ENCODE data around the gene CDH26.

Gene CDH26

DNA sequence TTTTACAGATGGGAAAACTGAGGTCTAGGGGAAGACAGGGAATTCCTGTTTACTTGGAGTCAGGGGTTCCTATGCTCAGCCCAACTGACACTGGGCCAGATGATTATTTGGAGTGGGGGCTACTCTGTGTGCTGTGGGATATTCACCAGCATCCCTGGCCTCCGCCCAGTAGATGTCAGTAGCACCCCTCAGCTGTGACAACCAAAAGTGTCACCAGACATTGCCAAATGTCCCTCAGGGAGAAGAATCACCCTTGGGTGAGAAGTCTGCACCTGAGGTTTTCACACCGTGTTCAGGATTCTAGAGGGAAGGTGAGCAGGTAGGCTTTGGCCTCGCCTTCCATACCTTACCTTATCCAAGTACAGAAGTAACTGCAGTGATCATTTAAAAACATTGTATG is 27.6 kb downstream of the CDH26 start:
- DNase-seq (ENCODE audit: low read depth in 2 of 2), result no peak

DNA sequence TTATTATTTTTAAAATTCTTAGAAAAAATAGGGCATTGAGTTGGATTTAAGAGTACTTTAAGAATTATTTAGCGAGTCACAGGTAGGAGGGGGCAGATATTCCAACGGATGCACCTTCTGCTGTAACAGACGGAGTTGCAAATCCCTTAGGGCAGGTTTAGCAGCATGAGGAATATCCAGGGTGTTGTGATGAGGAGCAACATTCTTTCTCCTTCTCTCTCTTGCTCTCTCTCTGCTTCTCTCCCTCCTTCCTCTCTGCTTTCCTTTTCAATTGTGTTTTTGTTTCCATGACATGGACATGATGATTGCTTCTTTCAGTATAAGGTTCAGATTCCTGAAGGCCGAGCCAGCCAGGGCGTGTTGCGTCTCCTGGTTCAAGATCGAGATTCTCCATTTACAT is 28.9 kb downstream of the CDH26 start:
- DNase-seq (ENCODE audit: low read depth in 2 of 2), result no peak

- DNase-seq (ENCODE audit: low read depth in 2 of 2), result no peak
These were observed 29.9 kb downstream of the CDH26 start for GRCh38 chr20:59988141-59988540.

- DNase-seq (ENCODE audit: low read depth in 2 of 2), result no peak
These were observed 34.4 kb downstream of the CDH26 start for GRCh38 chr20:59992526-59993084.

DNA sequence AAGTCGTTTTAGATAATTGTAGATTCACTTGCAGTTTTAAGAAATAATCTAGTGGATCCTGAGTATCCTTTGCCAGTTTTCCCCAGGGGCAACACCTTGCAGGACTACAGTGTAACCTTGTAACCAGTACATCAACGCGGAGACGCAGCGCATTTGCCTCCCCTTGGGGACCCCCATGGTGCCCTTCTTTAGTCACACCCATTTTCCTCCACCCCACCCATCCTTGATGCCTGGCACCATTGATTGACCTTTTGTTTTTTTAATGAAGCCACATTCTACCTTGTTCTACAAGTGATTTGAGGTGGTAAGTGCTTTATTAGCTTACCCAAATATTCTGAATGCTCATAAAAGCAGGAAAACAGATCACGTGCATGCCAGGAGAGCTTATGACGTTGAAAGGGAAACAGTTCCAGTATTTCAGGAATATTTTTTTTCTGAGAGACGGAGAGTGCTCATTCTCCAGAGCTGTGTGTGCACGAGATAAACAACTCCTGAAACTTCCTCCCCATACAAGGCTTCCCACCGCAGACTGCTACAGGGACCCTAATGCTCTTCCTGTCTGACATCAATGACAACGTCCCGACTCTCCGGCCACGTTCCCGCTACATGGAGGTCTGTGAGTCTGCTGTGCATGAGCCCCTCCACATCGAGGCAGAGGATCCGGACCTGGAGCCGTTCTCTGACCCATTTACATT is 35.7 kb downstream of the CDH26 start:
- no peak for DNase-seq (ENCODE audit: low read depth in 2 of 2)

DNA sequence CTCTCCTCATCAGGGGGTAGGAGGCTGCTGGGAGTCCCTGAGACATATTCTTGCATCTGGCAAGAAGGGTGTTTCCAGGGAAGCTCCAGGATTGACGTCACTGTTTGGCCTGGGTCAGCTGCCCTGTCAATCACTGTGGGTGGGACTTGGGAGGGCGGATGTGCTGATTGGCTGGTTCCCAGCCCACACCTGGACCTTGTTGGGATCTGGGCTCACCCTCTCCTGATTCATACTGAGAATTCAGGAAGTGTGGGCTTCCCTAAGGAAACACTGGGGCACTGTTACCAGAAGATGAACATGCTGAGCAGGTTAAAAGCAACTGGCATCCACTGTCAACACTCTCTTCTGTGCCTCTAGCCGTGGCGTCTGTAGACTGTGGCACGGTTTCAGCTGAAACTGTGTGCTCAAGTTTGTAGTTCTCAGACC is 36.5 kb downstream of the CDH26 start:
- no peak for DNase-seq (ENCODE audit: low read depth in 2 of 2)

- DNase-seq (ENCODE audit: low read depth in 2 of 2), result no peak
These were observed 37.9 kb downstream of the CDH26 start for GRCh38 chr20:59996108-59996507.

DNA sequence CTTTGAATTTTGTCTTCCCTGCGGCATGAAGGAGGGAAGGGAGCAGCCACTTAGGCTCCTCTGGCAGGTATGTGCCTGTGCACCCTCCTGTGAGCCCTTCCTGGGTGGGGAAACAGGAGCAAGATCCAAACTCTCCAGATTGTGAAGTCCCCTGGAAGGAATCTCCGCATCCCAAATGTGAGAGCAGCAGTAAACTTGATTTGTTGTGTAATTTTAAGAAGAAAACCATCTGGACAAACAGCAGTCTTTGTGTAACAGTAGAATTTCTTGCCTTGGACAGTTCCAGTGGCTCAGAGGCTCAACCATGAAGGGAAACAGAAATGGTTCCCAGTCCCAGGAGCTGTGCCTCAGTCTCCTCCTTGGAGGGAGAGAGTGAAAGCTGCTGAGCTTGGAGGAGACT is 39.7 kb downstream of the CDH26 start:
- no peak for DNase-seq (ENCODE audit: low read depth in 2 of 2)

- DNase-seq (ENCODE audit: low read depth in 2 of 2), result no peak
These were observed 41.3 kb downstream of the CDH26 start for GRCh38 chr20:59999502-59999901.

GRCh38 chr20:60000271-60001042 is 42.2 kb downstream of the CDH26 start:
- DNase-seq (ENCODE audit: low read depth in 2 of 2), result no peak

DNA sequence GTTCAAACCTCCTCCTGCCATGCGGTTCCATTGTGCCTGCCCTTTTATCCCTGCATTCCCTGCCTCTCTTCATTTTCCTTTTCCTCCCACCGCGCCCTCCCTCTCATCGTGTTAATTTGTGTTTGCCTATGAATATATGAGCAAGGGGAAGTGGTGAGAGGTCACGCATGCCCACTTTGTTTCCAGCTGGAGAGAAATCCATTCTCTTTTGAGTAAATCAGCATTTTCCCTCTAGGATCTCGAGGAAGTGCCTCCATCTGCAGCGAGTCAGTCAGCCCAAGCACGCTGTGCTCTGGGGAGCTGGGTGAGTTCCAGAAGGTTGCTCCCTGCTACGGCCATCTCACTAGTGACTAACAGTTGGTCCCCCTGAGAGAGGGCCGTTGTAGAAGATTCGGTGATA is 42.9 kb downstream of the CDH26 start:
- no peak for DNase-seq (ENCODE audit: low read depth in 2 of 2)

- DNase-seq (ENCODE audit: low read depth in 2 of 2), result no peak
These were observed 45.6 kb downstream of the CDH26 start for GRCh38 chr20:60003776-60004175.

DNA sequence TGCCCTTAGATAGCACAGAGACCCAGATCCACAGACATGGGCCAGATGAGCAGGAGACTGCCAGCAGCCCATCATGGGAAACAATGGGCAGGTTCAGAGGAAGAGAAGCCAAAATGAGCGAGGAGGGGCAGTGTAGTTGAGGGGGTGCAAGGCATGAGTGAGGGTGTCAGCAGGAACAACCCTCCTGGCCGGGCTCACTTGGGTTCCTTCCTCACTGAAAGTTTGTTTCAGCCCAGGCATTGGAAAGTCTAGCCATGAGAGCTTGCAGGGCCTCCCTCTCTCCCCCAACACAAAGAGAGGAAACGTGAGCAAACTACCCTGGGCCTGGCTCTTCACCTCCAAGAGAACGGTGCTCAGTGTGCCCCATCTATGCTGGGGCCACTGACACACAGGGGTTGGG is 48.0 kb downstream of the CDH26 start:
- no peak for DNase-seq (ENCODE audit: low read depth in 2 of 2)

GRCh38 chr20:60007464-60007863 is 49.2 kb downstream of the CDH26 start:
- no peak for DNase-seq (ENCODE audit: low read depth in 2 of 2)

DNA sequence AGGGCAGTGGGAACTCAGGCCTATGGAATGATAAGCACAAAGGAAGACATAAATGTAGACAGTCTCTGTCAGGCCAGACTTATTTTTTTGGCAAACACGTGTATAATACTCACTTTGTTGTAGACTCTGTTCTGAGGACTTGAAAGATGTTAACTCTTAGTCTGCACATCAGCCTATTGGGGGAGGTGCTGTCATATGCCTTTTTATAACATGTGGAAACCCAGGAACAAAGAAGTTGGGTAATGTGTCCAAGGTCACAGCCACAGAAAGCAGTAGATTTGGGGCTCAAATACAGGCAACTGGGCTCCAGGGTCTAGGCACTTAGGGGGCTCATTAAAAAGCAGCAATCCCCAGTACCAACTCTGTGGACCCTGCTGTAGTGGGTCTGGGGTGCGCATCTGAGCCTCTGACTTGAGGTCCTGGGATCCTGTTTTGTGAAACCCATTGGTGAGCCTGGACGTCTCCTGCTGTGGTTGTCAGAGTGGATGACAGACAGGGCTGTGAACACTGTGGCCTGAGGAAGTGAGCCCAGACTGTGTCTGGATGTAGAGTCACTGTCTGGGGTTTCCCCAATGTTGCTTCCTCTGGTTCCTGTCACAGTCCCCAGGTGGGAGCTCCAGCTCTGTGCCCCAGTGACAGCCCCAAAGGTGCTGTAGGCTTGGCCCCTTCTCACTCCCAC is 50.0 kb downstream of the CDH26 start:
- no peak for DNase-seq (ENCODE audit: low read depth in 2 of 2)

DNA sequence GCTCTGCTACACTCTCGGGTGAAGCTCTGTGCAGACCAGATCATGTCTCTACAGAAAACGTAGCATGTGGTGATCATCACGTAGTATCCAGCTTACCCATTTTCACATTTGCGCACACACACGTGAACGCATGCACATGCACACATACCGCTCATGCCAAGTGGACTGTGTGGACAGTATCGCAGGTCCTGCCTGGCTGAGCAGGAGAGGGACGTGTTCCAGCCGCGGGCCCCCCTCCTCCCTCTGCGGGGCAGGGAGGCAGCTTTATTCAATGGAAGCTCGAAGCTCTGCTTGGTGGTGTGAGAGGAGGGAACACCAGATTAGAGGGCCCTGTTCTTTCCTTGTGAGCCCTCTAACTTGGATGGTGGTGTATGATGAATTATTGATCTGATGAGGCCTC is 51.1 kb downstream of the CDH26 start:
- no peak for DNase-seq (ENCODE audit: low read depth in 2 of 2)

- no peak for DNase-seq (ENCODE audit: low read depth in 2 of 2)
These were observed 51.8 kb downstream of the CDH26 start for GRCh38 chr20:60009826-60010616.

GRCh38 chr20:60010689-60011458 is 52.7 kb downstream of the CDH26 start:
- no peak for DNase-seq (ENCODE audit: low read depth in 2 of 2)

DNA sequence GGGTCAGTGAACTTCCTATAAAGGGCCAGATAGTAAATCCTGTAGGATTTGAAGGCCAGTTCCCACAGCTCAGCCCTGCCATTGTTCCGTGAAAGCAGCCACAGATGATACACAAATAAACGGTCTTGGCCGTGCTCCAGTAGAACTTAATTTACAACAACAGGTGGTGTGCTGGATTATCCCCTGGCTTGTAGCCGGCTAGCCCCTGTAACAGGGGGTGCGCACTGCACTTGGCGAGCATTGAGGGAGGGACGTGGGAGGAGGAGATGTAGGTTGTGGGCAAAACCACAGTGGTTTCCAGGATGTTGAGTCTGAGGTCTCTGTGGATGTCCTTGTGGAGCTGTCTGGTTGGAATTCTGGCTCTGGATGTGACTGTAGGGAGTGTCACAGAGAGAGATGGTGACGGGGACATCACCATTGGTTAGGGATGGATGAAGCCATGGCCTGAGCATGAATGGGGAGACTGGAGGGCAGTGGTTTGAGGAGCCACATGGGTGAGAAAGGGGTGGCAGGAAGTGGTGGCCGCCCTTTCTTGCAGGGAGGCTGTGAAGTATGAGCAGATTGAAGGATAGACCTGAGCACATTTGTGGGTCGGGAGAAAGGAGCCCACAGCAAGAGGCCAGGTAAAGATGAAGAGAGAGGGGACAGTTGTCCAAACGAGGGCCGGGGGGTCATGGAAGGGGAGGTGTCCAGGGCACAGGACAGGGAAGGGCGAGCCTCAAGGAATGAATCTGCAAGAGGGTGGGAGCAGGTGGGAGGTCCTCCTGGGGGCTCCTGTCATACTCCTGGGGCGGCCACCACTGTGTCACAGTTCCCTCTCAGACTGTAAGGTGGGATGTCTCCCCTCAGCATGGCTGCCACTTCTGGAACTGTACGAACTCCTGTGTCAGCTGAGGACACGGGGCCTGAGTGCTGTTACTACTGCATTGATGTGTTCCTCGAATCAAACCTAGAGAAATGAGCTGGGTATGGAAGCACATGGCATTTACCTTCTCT is 53.6 kb downstream of the CDH26 start:
- DNase-seq (ENCODE audit: low read depth in 2 of 2), result no peak
